ENCODE data around the gene SH3TC2.

SH3TC2 gene

GRCh38 chr5:148963664-148964063 lies 99.2 kb downstream of the SH3TC2 start:
- no peak for DNase-seq (ENCODE audit: low spot score in 2 of 2)
- Histone ChIP-seq H3K27me3 (ENCODE audit: low read depth) (no peaks in the 10 kb centered on the region), H3K36me3 (replicated peaks) (no peaks in the 10 kb centered on the region), H3K4me1 (no peaks in the 10 kb centered on the region), H3K9me3 (no peaks in the 10 kb centered on the region), H3K4me3 (no peak overlapping the region)
- in situ Hi-C loops (cut with MboI; ENCODE audit: low sequenced_read_pairs): no loop called here

- in situ Hi-C loops (cut with MboI; ENCODE audit: low sequenced_read_pairs): no loop called here
- no peaks in the 10 kb centered on the region for H3K4me1 ChIP-seq
- no peak for DNase-seq (ENCODE audit: low spot score in 2 of 2)
- no peak overlapping the region for H3K4me3 ChIP-seq
- no peaks in the 10 kb centered on the region for H3K9me3 ChIP-seq
- H3K36me3 ChIP-seq (replicated peaks): no peaks in the 10 kb centered on the region
- no peaks in the 10 kb centered on the region for H3K27me3 ChIP-seq (ENCODE audit: low read depth)
Measured at GRCh38 chr5:148962761-148963324, 100.0 kb downstream of the SH3TC2 start.

- in situ Hi-C loops (cut with MboI; ENCODE audit: low sequenced_read_pairs): no loop called here
- Histone ChIP-seq H3K9me3 (no peaks in the 10 kb centered on the region), H3K4me1 (no peaks in the 10 kb centered on the region), H3K4me3 (no peak overlapping the region), H3K27me3 (ENCODE audit: low read depth) (no peaks in the 10 kb centered on the region), H3K36me3 (replicated peaks) (no peaks in the 10 kb centered on the region)
- no peak for DNase-seq (ENCODE audit: low spot score in 2 of 2)
Measured at GRCh38 chr5:148962200-148962550, 100.7 kb downstream of the SH3TC2 start.

- no peak for DNase-seq (ENCODE audit: low spot score in 2 of 2)
- H3K4me1 ChIP-seq: no peaks in the 10 kb centered on the region
Measured at GRCh38 chr5:148961261-148962199, 101.3 kb downstream of the SH3TC2 start.

GRCh38 chr5:148960070-148960769 lies 102.6 kb downstream of the SH3TC2 start:
- Histone ChIP-seq H3K9me3 (no peaks in the 10 kb centered on the region), H3K36me3 (replicated peaks) (no peaks in the 10 kb centered on the region), H3K4me1 (no peaks in the 10 kb centered on the region), H3K4me3 (no peak overlapping the region), H3K27me3 (ENCODE audit: low read depth) (no peaks in the 10 kb centered on the region)
- in situ Hi-C loops (cut with MboI; ENCODE audit: low sequenced_read_pairs): no loop called here
- DNase-seq (ENCODE audit: low spot score in 2 of 2): no peak

More at GRCh38 chr5:148961261-148962199, 101.3 kb downstream of the SH3TC2 start:
- Histone ChIP-seq H3K4me3 (no peak overlapping the region), H3K27me3 (ENCODE audit: low read depth) (no peaks in the 10 kb centered on the region), H3K36me3 (replicated peaks) (no peaks in the 10 kb centered on the region), H3K9me3 (no peaks in the 10 kb centered on the region)
- in situ Hi-C loops (cut with MboI; ENCODE audit: low sequenced_read_pairs): no loop called here

- Histone ChIP-seq H3K27me3 (ENCODE audit: low read depth) (no peaks in the 10 kb centered on the region), H3K4me1 (no peaks in the 10 kb centered on the region), H3K36me3 (replicated peaks) (no peaks in the 10 kb centered on the region), H3K9me3 (no peaks in the 10 kb centered on the region), H3K4me3 (no peak overlapping the region)
- in situ Hi-C loops (cut with MboI; ENCODE audit: low sequenced_read_pairs): no loop called here
- DNase-seq (ENCODE audit: low spot score in 2 of 2): peak; percentile 4 to 67
Measured at GRCh38 chr5:148957591-148958202, 105.2 kb downstream of the SH3TC2 start.

GRCh38 chr5:148956477-148957385 lies 106.1 kb downstream of the SH3TC2 start:
- no peak for DNase-seq (ENCODE audit: low spot score in 2 of 2)
- Histone ChIP-seq H3K9me3 (no peaks in the 10 kb centered on the region), H3K36me3 (replicated peaks) (no peaks in the 10 kb centered on the region), H3K4me1 (no peaks in the 10 kb centered on the region), H3K4me3 (no peak overlapping the region), H3K27me3 (ENCODE audit: low read depth) (no peaks in the 10 kb centered on the region)
- in situ Hi-C loops (cut with MboI; ENCODE audit: low sequenced_read_pairs): no loop called here
